GM21619 (cell line): Measurements from ENCODE around the gene GET4.

Experiments used
- ATAC-seq: cut with Tn5 transposase; IDR thresholded peaks from one replicate; pipeline ENCODE4 v1.9.1; 2021; ENCODE audit not compliant: unreplicated experiment

GET4 gene

GRCh38 chr7:945147-945555 is 68.8 kb downstream of the GET4 start:
- no peak for ATAC-seq

- ATAC-seq: no peak
Measured at GRCh38 chr7:945556-946255, 69.4 kb downstream of the GET4 start.
